ENCODE data around the gene NDEL1. TPM values are rescaled to one million over a fixed set of nuclear protein-coding genes. Genes with fewer than 3 reads are reported as not detected.

Gene NDEL1
- total and polyA plus RNA-seq, 4 donors, result 25.2 to 101 (median 55.5) TPM

DNA sequence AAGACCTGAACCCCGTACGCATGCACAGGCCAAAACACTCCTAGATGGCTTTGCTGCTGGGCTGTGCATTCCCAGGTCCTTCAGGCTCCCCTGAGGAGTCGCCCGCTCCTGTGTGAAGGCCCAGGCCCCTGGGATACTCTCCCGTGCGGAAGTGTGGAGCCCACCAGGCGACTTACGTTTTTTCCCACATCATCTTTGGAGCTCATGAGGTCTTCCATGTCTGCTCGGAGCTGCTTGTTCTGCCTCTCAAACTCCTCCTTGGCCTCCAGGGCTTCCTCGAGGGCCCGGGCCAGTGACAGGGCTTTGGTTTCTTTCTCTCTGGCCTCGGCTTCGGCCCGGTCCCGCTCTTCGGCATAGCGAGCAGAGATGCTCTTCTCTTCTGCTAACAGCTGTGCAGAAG, 56.4 kb downstream of the NDEL1 start:
- TF ChIP-seq, protein P1, sequence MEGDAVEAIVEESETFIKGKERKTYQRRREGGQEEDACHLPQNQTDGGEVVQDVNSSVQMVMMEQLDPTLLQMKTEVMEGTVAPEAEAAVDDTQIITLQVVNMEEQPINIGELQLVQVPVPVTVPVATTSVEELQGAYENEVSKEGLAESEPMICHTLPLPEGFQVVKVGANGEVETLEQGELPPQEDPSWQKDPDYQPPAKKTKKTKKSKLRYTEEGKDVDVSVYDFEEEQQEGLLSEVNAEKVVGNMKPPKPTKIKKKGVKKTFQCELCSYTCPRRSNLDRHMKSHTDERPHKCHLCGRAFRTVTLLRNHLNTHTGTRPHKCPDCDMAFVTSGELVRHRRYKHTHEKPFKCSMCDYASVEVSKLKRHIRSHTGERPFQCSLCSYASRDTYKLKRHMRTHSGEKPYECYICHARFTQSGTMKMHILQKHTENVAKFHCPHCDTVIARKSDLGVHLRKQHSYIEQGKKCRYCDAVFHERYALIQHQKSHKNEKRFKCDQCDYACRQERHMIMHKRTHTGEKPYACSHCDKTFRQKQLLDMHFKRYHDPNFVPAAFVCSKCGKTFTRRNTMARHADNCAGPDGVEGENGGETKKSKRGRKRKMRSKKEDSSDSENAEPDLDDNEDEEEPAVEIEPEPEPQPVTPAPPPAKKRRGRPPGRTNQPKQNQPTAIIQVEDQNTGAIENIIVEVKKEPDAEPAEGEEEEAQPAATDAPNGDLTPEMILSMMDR (IDR thresholded peaks at IDR 0.05; ENCODE audit: control extremely low read depth, extremely low read depth), result no peak
- Histone ChIP-seq H3K9me3 (ENCODE audit: control insufficient read depth in 4 of 4, insufficient read depth in 3 of 4, low read length in 3 of 4) (no peaks in the 10 kb centered on the region), H3K4me3 (no peak overlapping the region), H3K36me3 (ENCODE audit: control insufficient read depth in 4 of 4, insufficient read depth in 4 of 4, low read length in 4 of 4) (peaks cover 19 to 69% (median 44%) of the 10 kb centered on the region in 4 donors), H3K27me3 (ENCODE audit: control insufficient read depth in 3 of 3, insufficient read depth in 3 of 3, low read length in 2 of 3) (no peaks in the 10 kb centered on the region), H3K27ac (ENCODE audit: low read depth in 1 of 2, low read length in 1 of 2) (no peak overlapping the region), H3K9ac (ENCODE audit: insufficient read depth in 1 of 2, low read length in 2 of 2) (no peak overlapping the region), H3K4me1 (ENCODE audit: control insufficient read depth in 5 of 5, insufficient read depth in 5 of 5, low read length in 5 of 5) (no peaks in the 10 kb centered on the region)
- WGBS, 2 donors, result 96 to 98% methylated on average over 17 of the region's 17 CpGs
- no peak for DNase-seq
- no peak for ATAC-seq (ENCODE audit: insufficient read depth, low FRiP score)

DNA sequence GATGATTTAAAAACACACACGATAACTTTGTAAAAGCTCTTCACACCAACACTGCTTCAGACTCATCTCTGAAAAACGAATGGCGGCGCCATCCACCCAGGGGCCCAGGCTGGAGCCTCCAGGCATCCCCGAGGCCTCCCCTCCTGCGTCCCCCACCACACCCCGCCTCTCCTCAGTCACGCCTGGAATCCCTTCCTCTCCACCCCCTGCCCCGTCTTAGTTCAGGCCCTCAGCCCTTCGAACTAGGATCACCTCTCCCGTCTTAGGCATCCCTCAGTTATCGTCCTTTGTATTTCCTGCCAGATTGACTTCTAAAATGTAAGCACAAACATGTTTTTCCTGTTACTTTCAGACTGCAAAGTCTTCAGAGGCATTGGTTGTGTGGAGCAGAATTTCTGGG, 58.3 kb downstream of the NDEL1 start:
- Histone ChIP-seq H3K9ac (ENCODE audit: insufficient read depth in 1 of 2, low read length in 2 of 2) (no peak overlapping the region), H3K27ac (ENCODE audit: low read depth in 1 of 2, low read length in 1 of 2) (no peak overlapping the region), H3K9me3 (ENCODE audit: control insufficient read depth in 4 of 4, insufficient read depth in 3 of 4, low read length in 3 of 4) (no peaks in the 10 kb centered on the region), H3K27me3 (ENCODE audit: control insufficient read depth in 3 of 3, insufficient read depth in 3 of 3, low read length in 2 of 3) (no peaks in the 10 kb centered on the region), H3K4me1 (ENCODE audit: control insufficient read depth in 5 of 5, insufficient read depth in 5 of 5, low read length in 5 of 5) (no peaks in the 10 kb centered on the region), H3K4me3 (no peak overlapping the region), H3K36me3 (ENCODE audit: control insufficient read depth in 4 of 4, insufficient read depth in 4 of 4, low read length in 4 of 4) (peaks cover 13 to 62% (median 38%) of the 10 kb centered on the region in 4 donors)
- ATAC-seq (ENCODE audit: insufficient read depth, low FRiP score) (no peak), DNase-seq (no peak)
- TF ChIP-seq, protein P1 (IDR thresholded peaks at IDR 0.05; ENCODE audit: control extremely low read depth, extremely low read depth), result no peak
- 75 to 90% methylated on average over 12 of the region's 12 CpGs for WGBS, 2 donors

DNA sequence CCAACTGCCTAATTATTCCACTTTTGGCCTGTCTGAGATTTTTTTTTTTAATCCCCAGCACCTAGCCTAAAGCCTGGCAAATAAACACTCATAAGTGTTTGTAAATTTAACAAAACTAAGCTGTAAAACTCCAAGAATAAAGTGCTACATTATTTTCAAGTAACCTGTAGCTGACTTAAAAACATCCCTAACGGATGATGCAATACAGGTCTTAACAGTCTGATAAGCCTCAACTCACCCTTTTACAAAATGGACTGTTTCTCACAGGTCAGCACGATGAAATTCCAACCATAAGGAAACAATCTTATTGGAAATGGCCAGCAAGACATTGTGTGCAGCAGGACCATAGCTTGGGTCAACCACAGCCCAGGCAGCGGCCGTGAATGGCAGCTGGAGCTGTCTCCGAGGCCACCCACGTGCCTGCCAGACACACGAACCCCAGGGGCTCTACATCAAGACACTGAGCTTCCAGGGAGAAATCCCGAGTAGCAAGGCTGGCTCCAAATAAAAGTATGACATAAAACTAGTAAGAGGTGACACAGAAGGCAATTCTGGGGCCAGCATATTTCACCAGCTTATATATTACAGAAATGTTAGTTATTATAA, 58.9 kb downstream of the NDEL1 start:
- WGBS, 2 donors, result 91 to 95% methylated on average over 8 of the region's 8 CpGs
- TF ChIP-seq, protein P1 (IDR thresholded peaks at IDR 0.05; ENCODE audit: control extremely low read depth, extremely low read depth), result no peak
- no peaks in the 10 kb centered on the region for H3K27me3 ChIP-seq (ENCODE audit: control insufficient read depth in 3 of 3, insufficient read depth in 3 of 3, low read length in 2 of 3)
- DNase-seq, result no peak
- no peaks in the 10 kb centered on the region for H3K4me1 ChIP-seq (ENCODE audit: control insufficient read depth in 5 of 5, insufficient read depth in 5 of 5, low read length in 5 of 5)
- no peak overlapping the region for H3K9ac ChIP-seq (ENCODE audit: insufficient read depth in 1 of 2, low read length in 2 of 2)
- ATAC-seq (ENCODE audit: insufficient read depth, low FRiP score), result no peak
- H3K36me3 ChIP-seq (ENCODE audit: control insufficient read depth in 4 of 4, insufficient read depth in 4 of 4, low read length in 4 of 4), result peaks cover 12 to 66% (median 42%) of the 10 kb centered on the region in 4 donors
- no peak overlapping the region for H3K4me3 ChIP-seq
- H3K9me3 ChIP-seq (ENCODE audit: control insufficient read depth in 4 of 4, insufficient read depth in 3 of 4, low read length in 3 of 4), result no peaks in the 10 kb centered on the region
- no peak overlapping the region for H3K27ac ChIP-seq (ENCODE audit: low read depth in 1 of 2, low read length in 1 of 2)

DNA sequence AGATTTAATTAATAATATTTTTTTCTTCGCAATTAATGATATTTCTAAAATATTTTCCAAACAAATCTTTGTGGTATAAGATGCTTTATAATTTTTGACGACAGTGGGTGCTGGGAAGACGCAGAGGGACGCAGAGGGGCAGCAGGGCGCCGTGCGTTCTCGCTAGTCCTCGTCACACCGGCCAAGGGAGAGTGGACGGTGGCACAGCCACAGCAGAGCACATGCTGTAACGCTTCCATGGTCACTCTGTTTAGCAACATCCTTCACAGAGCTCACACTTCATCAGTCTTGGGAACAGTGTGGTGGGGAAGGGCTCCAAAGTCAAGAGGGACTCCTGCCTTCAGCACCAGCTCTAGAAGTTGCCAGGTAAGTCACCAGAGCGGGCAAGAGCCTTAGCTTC, 60.4 kb downstream of the NDEL1 start:
- Histone ChIP-seq H3K27ac (ENCODE audit: low read depth in 1 of 2, low read length in 1 of 2) (no peak overlapping the region), H3K27me3 (ENCODE audit: control insufficient read depth in 3 of 3, insufficient read depth in 3 of 3, low read length in 2 of 3) (no peaks in the 10 kb centered on the region), H3K9ac (ENCODE audit: insufficient read depth in 1 of 2, low read length in 2 of 2) (no peak overlapping the region), H3K36me3 (ENCODE audit: control insufficient read depth in 4 of 4, insufficient read depth in 4 of 4, low read length in 4 of 4) (peaks cover 7 to 64% (median 41%) of the 10 kb centered on the region in 4 donors), H3K4me1 (ENCODE audit: control insufficient read depth in 5 of 5, insufficient read depth in 5 of 5, low read length in 5 of 5) (no peaks in the 10 kb centered on the region), H3K4me3 (no peak overlapping the region), H3K9me3 (ENCODE audit: control insufficient read depth in 4 of 4, insufficient read depth in 3 of 4, low read length in 3 of 4) (no peaks in the 10 kb centered on the region)
- 84 to 88% methylated on average over 13 of the region's 13 CpGs for WGBS, 2 donors
- TF ChIP-seq, protein P1 (IDR thresholded peaks at IDR 0.05; ENCODE audit: control extremely low read depth, extremely low read depth), result no peak
- DNase-seq, result no peak
- ATAC-seq (ENCODE audit: insufficient read depth, low FRiP score), result no peak
